ENCODE measurements around the gene GPR15LG.

Gene GPR15LG

DNA sequence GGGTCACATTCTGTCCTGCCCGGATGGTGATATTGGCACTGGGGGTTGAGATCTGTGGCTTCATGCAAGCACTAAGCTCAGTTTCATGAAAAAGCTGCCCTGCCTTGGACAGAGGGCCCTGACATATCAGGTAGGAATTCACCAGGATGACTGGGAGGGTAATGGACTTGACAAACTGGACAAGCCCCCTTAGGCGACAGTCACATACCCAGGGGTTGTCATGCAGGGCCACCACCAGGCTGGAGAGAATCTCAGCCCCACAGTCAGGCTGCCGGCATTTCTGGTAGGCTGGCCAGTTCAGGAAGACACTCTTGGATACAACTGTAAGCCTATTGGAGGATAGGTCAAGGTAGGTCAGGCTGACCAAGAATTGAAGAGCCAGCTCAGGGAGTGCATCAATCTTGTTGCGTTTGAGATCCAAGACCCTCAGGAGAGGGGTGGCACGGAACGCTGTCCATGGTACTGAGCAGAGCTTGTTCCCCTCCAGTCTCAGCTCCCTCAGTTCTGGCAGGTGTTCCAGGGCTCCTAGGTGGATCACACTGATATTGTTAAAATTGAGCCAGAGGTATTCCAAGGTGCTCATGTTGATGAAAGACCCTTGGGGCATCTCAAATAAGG, 50.9 kb downstream of the GPR15LG start:
- H3K4me2 ChIP-seq (ENCODE audit: low read length) = no peak overlapping the region
- no peaks in the 10 kb centered on the region for H3K9me3 ChIP-seq (replicated peaks; ENCODE audit: low read length)
- H3K36me3 ChIP-seq (ENCODE audit: insufficient read depth, low read length) = no peaks in the 10 kb centered on the region
- no peak overlapping the region for H3K4me3 ChIP-seq (ENCODE audit: low read length)
- H3K4me1 ChIP-seq (ENCODE audit: control insufficient read depth, insufficient read depth, low read length) = no peaks in the 10 kb centered on the region
- no peaks in the 10 kb centered on the region for H3K27me3 ChIP-seq (ENCODE audit: control insufficient read depth, insufficient read depth, low read length)
- no peak overlapping the region for H3K9ac ChIP-seq (ENCODE audit: low read depth, low read length)

DNA sequence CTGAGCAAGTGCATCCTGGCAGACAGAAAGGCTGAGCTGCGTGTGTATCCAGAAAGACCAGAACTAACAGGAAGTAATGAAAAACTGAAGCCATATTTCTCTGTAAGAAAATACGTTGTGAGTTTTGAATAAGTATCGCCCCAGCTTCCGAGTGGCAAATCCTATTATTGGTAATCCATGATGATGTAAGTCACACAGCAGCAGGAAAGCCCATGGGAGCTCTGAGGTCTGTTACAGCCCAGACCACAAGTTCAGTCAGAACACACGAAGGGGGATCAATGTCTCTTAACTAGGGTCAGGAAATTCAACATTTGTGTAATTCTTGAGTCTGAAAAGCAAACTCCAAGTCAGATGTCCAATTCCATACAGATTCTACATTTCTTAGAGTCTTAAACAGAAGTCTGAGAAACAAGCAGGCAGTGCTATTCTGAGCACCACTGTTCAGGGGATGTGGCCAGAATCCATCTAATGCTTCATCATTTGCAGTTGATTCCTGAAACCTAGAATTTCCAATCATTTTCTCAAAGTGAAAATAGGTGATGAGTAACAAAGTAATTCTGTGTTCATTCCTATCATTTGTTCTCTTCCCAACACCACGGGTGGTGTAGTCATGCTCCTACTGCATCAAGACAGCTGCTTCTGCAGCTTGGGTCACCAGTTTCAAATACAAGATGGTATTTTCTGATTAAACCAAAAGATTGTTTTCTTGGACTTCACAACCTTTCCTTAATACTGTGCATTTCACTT, 52.0 kb downstream of the GPR15LG start, which contains the start of gene LRIT2:
Gene LRIT2, minus strand, starts transcription at position 118 of the 747 bp plus-strand sequence. Its CDS starts 24 bp downstream, at position 94.
- H3K4me1 ChIP-seq (ENCODE audit: control insufficient read depth, insufficient read depth, low read length) = no peaks in the 10 kb centered on the region
- peaks cover 3% of the 10 kb centered on the region for H3K27me3 ChIP-seq (ENCODE audit: control insufficient read depth, insufficient read depth, low read length)
- no peak within 1 kb of the TSS for H3K4me3 ChIP-seq (ENCODE audit: low read length)
- no peak within 1 kb of the TSS for H3K9ac ChIP-seq (ENCODE audit: low read depth, low read length)
- no peaks in the 10 kb centered on the region for H3K36me3 ChIP-seq (ENCODE audit: insufficient read depth, low read length)
- no peak within 1 kb of the TSS for H3K4me2 ChIP-seq (ENCODE audit: low read length)
- H3K9me3 ChIP-seq (replicated peaks; ENCODE audit: low read length) = no peaks in the 10 kb centered on the region

DNA sequence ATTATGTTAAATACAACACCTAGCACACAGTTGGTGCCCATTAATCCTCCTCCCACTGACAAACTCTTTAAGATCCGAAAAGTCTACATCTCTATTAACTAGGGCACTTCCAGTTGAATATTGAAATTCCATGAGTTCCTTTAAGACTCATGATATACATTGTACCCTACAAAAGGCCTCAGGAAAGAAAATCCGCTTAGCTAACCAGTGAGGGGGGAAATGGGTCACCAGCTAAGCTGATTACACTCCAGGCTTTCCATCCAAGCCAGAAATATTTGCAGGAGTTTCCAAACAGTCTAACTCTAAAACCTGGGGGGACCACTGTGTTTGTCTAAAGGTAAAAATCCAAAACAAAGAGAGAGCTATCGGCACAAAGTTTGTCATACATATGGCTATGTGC, 53.0 kb downstream of the GPR15LG start:
- Histone ChIP-seq H3K9ac (ENCODE audit: low read depth, low read length) (no peak overlapping the region), H3K4me1 (ENCODE audit: control insufficient read depth, insufficient read depth, low read length) (no peaks in the 10 kb centered on the region), H3K27me3 (ENCODE audit: control insufficient read depth, insufficient read depth, low read length) (peaks cover 6% of the 10 kb centered on the region), H3K4me3 (ENCODE audit: low read length) (no peak overlapping the region), H3K4me2 (ENCODE audit: low read length) (no peak overlapping the region), H3K36me3 (ENCODE audit: insufficient read depth, low read length) (no peaks in the 10 kb centered on the region), H3K9me3 (replicated peaks; ENCODE audit: low read length) (no peaks in the 10 kb centered on the region)

DNA sequence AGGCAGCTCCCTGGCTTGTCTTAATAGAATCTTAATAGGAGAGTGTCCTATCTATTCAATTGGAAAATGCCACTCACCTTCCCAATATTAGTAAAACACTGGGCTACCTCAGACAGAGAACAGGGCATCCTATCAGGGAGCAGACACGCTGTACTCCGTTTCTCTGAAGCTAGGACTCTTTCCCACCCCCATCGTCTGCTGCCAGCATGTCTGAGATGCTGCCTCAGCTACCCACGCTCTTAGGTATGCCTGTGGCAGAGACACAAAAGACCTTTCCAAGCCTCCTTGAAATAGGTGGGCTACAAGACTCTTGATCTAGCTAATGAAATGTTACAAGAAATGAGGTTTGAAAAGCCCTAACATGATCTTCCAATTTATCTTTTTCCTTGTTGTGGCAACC, 54.2 kb downstream of the GPR15LG start:
- no peak overlapping the region for H3K4me2 ChIP-seq (ENCODE audit: low read length)
- H3K27me3 ChIP-seq (ENCODE audit: control insufficient read depth, insufficient read depth, low read length) = peaks cover 6% of the 10 kb centered on the region
- H3K9me3 ChIP-seq (replicated peaks; ENCODE audit: low read length) = no peaks in the 10 kb centered on the region
- H3K4me3 ChIP-seq (ENCODE audit: low read length) = no peak overlapping the region
- no peaks in the 10 kb centered on the region for H3K4me1 ChIP-seq (ENCODE audit: control insufficient read depth, insufficient read depth, low read length)
- H3K36me3 ChIP-seq (ENCODE audit: insufficient read depth, low read length) = no peaks in the 10 kb centered on the region
- no peak overlapping the region for H3K9ac ChIP-seq (ENCODE audit: low read depth, low read length)

DNA sequence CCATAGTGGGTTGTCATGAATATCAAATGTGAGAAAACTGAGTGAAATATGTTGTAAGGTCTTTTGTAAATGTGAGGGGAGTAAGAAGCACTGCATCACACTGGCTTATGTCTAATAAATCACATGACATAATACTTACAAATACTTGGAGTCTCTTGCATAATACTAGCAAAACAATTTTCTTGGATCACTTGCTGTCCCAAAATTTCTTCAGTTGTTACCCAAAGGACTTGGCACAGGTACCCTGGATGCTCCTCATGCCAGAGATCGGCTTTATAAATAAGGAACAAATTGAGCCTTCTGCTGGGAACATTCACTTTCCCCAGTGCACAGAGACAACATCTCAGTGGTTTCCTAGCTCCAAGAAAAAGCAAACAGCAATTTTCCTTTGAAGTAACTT, 56.8 kb downstream of the GPR15LG start:
- no peak overlapping the region for H3K4me3 ChIP-seq (ENCODE audit: low read length)
- no peaks in the 10 kb centered on the region for H3K36me3 ChIP-seq (ENCODE audit: insufficient read depth, low read length)
- no peak overlapping the region for H3K4me2 ChIP-seq (ENCODE audit: low read length)
- H3K27me3 ChIP-seq (ENCODE audit: control insufficient read depth, insufficient read depth, low read length) = peaks cover 6% of the 10 kb centered on the region
- no peaks in the 10 kb centered on the region for H3K4me1 ChIP-seq (ENCODE audit: control insufficient read depth, insufficient read depth, low read length)
- no peak overlapping the region for H3K9ac ChIP-seq (ENCODE audit: low read depth, low read length)
- no peaks in the 10 kb centered on the region for H3K9me3 ChIP-seq (replicated peaks; ENCODE audit: low read length)

DNA sequence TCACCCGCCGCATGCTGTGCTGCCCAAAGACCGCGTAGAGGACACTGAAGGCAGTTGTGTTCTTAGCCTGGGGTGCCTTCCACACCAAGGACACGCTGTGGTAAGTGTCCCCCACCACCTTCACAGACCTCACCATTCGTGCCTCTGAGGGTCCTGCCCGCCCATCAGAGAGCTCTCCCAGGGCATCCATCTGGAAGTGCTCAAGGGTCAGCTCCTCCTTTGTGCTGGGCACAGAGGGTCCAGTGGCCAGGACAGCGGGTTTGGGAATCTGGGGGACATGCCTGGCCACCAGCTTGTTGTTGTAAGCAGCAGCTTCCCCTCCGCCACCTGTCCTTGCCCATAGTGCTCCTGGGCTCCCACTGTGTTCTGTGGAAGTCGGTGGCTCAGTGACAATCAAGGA, 58.8 kb downstream of the GPR15LG start:
- H3K4me1 ChIP-seq (ENCODE audit: control insufficient read depth, insufficient read depth, low read length) = no peaks in the 10 kb centered on the region
- H3K9me3 ChIP-seq (replicated peaks; ENCODE audit: low read length) = no peaks in the 10 kb centered on the region
- H3K9ac ChIP-seq (ENCODE audit: low read depth, low read length) = no peak overlapping the region
- no peak overlapping the region for H3K4me3 ChIP-seq (ENCODE audit: low read length)
- H3K27me3 ChIP-seq (ENCODE audit: control insufficient read depth, insufficient read depth, low read length) = peaks cover 6% of the 10 kb centered on the region
- no peak overlapping the region for H3K4me2 ChIP-seq (ENCODE audit: low read length)
- H3K36me3 ChIP-seq (ENCODE audit: insufficient read depth, low read length) = no peaks in the 10 kb centered on the region

DNA sequence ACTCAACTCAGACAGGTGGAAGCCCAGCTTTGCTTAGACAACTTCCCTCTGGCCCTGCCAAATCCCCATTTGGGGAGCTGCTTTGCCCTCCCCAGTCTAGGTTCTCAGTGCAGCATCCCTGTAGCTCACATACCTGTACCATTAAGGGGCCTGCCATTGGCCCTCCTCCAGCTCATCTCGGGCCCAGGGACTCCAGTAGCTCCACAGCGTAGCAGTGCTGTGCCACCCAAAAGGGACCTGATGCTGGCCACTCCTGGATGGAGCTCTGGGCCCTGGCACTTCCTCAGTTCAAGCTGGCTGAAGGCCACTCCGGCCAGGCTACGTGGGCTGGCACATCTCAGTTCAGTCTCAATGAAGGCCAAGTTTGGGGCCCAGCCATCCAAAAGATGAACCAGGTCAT, 60.3 kb downstream of the GPR15LG start:
- Histone ChIP-seq H3K9ac (ENCODE audit: low read depth, low read length) (no peak overlapping the region), H3K4me3 (ENCODE audit: low read length) (no peak overlapping the region), H3K36me3 (ENCODE audit: insufficient read depth, low read length) (no peaks in the 10 kb centered on the region), H3K4me2 (ENCODE audit: low read length) (no peak overlapping the region), H3K27me3 (ENCODE audit: control insufficient read depth, insufficient read depth, low read length) (peaks cover 6% of the 10 kb centered on the region), H3K4me1 (ENCODE audit: control insufficient read depth, insufficient read depth, low read length) (no peaks in the 10 kb centered on the region), H3K9me3 (replicated peaks; ENCODE audit: low read length) (no peaks in the 10 kb centered on the region)

DNA sequence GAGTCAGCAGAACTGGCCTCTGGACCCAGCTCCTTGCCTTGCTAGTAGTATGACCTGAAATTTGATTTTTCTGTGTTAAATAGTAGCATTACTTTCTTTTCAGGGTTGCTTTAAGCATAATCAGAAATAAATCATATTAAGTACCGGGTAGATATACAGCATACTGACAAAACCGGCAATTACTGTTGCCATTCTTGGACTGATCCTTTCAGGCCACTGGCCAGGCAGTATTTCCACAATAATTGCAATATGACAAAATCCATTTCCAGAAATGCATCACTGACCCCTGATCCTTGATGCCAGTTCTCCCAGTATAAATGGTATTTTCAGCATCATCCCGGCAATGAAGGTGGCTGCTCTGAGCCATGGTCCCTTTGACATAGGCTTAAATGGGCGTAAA, 60.9 kb downstream of the GPR15LG start:
- Histone ChIP-seq H3K4me3 (ENCODE audit: low read length) (no peak overlapping the region), H3K27me3 (ENCODE audit: control insufficient read depth, insufficient read depth, low read length) (peaks cover 6% of the 10 kb centered on the region), H3K9ac (ENCODE audit: low read depth, low read length) (no peak overlapping the region), H3K4me1 (ENCODE audit: control insufficient read depth, insufficient read depth, low read length) (no peaks in the 10 kb centered on the region), H3K9me3 (replicated peaks; ENCODE audit: low read length) (no peaks in the 10 kb centered on the region), H3K36me3 (ENCODE audit: insufficient read depth, low read length) (no peaks in the 10 kb centered on the region), H3K4me2 (ENCODE audit: low read length) (no peak overlapping the region)

All from skeletal muscle satellite cell (primary cell).